GM21529 (cell line): Measurements from ENCODE around the gene KRTAP10-9.
"Not testable (repeated sequence)": the region's sequence is repeated elsewhere in the genome, so short reads cannot be mapped to it uniquely, and the experiment has no call there.

Experiments
- ATAC-seq: cut with Tn5 transposase; IDR thresholded peaks from one replicate; pipeline ENCODE4 v1.9.1; 2021; ENCODE audit not compliant: unreplicated experiment

KRTAP10-9 gene

GRCh38 chr21:44594406-44594916 lies 32.4 kb upstream of the KRTAP10-9 start:
- no peak for ATAC-seq

GRCh38 chr21:44595524-44595923 lies 31.4 kb upstream of the KRTAP10-9 start:
- ATAC-seq, result no peak

GRCh38 chr21:44596068-44596725 lies 30.7 kb upstream of the KRTAP10-9 start:
- no peak for ATAC-seq

GRCh38 chr21:44598061-44598460 lies 28.8 kb upstream of the KRTAP10-9 start:
- ATAC-seq, result no peak

GRCh38 chr21:44599264-44600029 lies 27.4 kb upstream of the KRTAP10-9 start:
- no peak for ATAC-seq

GRCh38 chr21:44600118-44600978 lies 26.5 kb upstream of the KRTAP10-9 start, which contains the start of gene KRTAP10-7:
TSS of gene KRTAP10-7 (plus strand) at chr21:44600597. CDS start at chr21:44600622, 25 bp downstream.
- not testable (repeated sequence) for ATAC-seq

- ATAC-seq, result not testable (repeated sequence)
Observed at GRCh38 chr21:44601091-44601490, 25.8 kb upstream of the KRTAP10-9 start.

- no peak for ATAC-seq
Observed at GRCh38 chr21:44601596-44602462, 25.1 kb upstream of the KRTAP10-9 start.

- ATAC-seq, result no peak
Observed at GRCh38 chr21:44602463-44602850, 24.4 kb upstream of the KRTAP10-9 start.

GRCh38 chr21:44603109-44603875 lies 23.6 kb upstream of the KRTAP10-9 start:
- no peak for ATAC-seq

GRCh38 chr21:44603911-44604310 lies 23.0 kb upstream of the KRTAP10-9 start:
- ATAC-seq, result no peak

GRCh38 chr21:44606495-44606894 lies 20.4 kb upstream of the KRTAP10-9 start:
- ATAC-seq, result no peak

- no peak for ATAC-seq
Observed at GRCh38 chr21:44609193-44609592, 17.7 kb upstream of the KRTAP10-9 start.

- ATAC-seq, result not testable (repeated sequence)
Observed at GRCh38 chr21:44610157-44610843, 16.6 kb upstream of the KRTAP10-9 start.

- no peak for ATAC-seq
Observed at GRCh38 chr21:44611551-44611950, 15.3 kb upstream of the KRTAP10-9 start.

- ATAC-seq, result no peak
Observed at GRCh38 chr21:44612029-44612486, 14.8 kb upstream of the KRTAP10-9 start, which contains the start of gene KRTAP10-8. TSS of gene KRTAP10-8 (plus strand) at chr21:44612079. CDS start at chr21:44612101, 22 bp downstream.

GRCh38 chr21:44612669-44613229 lies 14.1 kb upstream of the KRTAP10-9 start:
- ATAC-seq, result no peak

- no peak for ATAC-seq
Observed at GRCh38 chr21:44613386-44614155, 13.3 kb upstream of the KRTAP10-9 start.
